Gastrocnemius medialis (tissue), 4 donors: ENCODE measurements around the gene RRP9. TPM values are rescaled to one million over a fixed set of nuclear protein-coding genes. Genes with fewer than 3 reads are reported as not detected.

Experiments used
- ATAC-seq, 2 donors: fragments of 150-250 bp; one replicate each; pipeline ENCODE4 v1.9.1; 2016
- DNase-seq, 2 donors: peaks; one replicate each; pipeline ENCODE4 v3.0.0-alpha.2; 2019
- H3K27ac ChIP-seq, 4 donors: fragments of 200-600 bp; sonication (generic); 1 replicate in 1 of 4; 2 replicates in 3 of 4; pipeline ENCODE4 v1.5.1; 2016 to 2018; ENCODE audit warnings: mild to moderate bottlenecking in 2 of 4, moderate library complexity in 1 of 4
- H3K27me3 ChIP-seq, 3 donors: fragments of 200-600 bp; sonication (generic) in 2 of 3; 1 replicate in 1 of 3; 2 replicates in 2 of 3; pipeline versions ENCODE4 v1.5.1 to v1.6.0; 2016 to 2019; ENCODE audit warnings: mild to moderate bottlenecking in 1 of 3, moderate library complexity in 1 of 3
- H3K36me3 ChIP-seq, 2 donors: fragments of 200-600 bp; sonication (generic) in 1 of 2; one replicate each; pipeline ENCODE4 v1.5.1; 2017 to 2018
- H3K4me1 ChIP-seq, 2 donors: fragments of 200-600 bp; sonication (generic) in 1 of 2; one replicate each; pipeline ENCODE4 v1.5.1; 2016 to 2017; ENCODE audit warnings: mild to moderate bottlenecking in 2 of 2
- H3K4me3 ChIP-seq, 4 donors: fragments of 200-600 bp; sonication (generic) in 3 of 4; 1 replicate in 1 of 4; 2 replicates in 3 of 4; pipeline ENCODE4 v1.5.1; 2016 to 2019; ENCODE audit warnings: mild to moderate bottlenecking in 2 of 4
- H3K9me3 ChIP-seq, 3 donors: fragments of 200-600 bp; sonication (generic) in 2 of 3; 1 replicate in 1 of 3; 2 replicates in 2 of 3; pipeline ENCODE4 v1.5.1; 2016 to 2019
- CTCF ChIP-seq, 5 experiments: fragments of 450-650 bp in 3 of 5; fragments of 200-600 bp in 2 of 5; sonication (generic) in 2 of 5; IDR thresholded peaks in 4 of 5; conservative IDR thresholded peaks in 1 of 5; 1 replicate in 4 of 5; 2 replicates in 1 of 5; pipeline ENCODE4 v1.5.1; 2016 to 2019; ENCODE audit warnings: antibody characterized with exemption in 5 of 5, mild to moderate bottlenecking in 3 of 5, moderate library complexity in 3 of 5
- POLR2A ChIP-seq, 2 donors: fragments of 450-650 bp; IDR thresholded peaks; one replicate each; pipeline ENCODE4 v1.6.1; 2017; ENCODE audit warnings: antibody characterized with exemption in 2 of 2, mild to moderate bottlenecking in 2 of 2, moderate library complexity in 2 of 2
- in situ Hi-C, 4 donors: fragments of 200-750 bp; cut with MboI; loops; one replicate each; pipeline versions ENCODE4 v1.15.0 to v1.8.0; 2017; ENCODE audit warnings: low sequenced_read_pairs in 4 of 4
- intact Hi-C: fragments of 100-400 bp; cut with DNase I; formaldehyde crosslinking; loops from one replicate; pipeline ENCODE4 v1.15.1; 2023; ENCODE audit warnings: low total_unique reads
- total RNA-seq, 4 donors: library from RNA; depleted of rRNA; stranded (reverse); fragments of >200 nt; gene quantifications; one replicate each; pipeline versions ENCODE4 v1.1.0 to v1.2.3, GENCODE V29; 2016

Gene RRP9
- total RNA-seq, 4 donors from 2014 or later = 19.2 to 25.9 (median 24.9) TPM

DNA sequence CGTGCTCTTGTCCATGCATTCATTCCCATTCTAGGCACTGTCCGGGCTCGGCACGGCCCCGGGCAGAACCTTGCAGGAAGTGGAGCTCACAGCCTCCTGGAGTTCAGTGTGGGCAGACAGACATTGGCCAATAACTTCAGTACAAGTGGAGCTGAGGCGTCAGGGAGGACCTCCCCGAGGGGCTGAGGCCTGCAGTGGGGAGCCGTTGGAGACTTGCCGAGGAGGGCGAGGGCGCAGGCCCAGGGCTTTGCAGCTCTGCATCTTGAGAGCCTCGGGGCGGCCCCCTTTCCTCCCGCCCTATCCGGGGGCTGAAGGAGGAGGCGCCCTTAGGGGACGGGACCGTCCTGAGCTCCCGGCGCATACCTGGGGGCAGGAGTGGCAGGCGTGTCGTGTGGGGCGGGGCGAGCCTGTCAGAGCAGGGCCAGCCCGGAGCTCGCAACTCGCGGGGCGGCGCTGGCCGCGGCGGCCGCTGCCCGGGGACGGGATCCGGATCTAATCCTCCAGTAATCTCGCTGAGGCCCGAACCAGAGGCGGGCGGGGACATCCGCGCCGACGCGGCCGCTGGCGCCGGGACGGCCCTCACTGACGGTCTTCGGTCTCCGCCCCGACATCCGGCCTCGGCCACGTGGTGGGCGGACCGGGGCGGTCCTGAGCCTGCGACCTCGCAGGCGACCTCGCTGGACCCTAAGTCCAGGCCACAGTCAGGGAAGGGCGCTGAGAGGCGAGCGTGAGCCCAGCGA lies 41.3 kb upstream of the RRP9 start, which contains the start of gene ACY1:
TSS of gene ACY1 (plus strand) at position 698 of the 740 bp plus-strand sequence. CDS start 530 bp downstream, outside the sequence.
- in situ Hi-C loops = no loop called here
- H3K4me3 ChIP-seq = peak within 1 kb of the TSS; percentile 61 to 75 (median 64)

DNA sequence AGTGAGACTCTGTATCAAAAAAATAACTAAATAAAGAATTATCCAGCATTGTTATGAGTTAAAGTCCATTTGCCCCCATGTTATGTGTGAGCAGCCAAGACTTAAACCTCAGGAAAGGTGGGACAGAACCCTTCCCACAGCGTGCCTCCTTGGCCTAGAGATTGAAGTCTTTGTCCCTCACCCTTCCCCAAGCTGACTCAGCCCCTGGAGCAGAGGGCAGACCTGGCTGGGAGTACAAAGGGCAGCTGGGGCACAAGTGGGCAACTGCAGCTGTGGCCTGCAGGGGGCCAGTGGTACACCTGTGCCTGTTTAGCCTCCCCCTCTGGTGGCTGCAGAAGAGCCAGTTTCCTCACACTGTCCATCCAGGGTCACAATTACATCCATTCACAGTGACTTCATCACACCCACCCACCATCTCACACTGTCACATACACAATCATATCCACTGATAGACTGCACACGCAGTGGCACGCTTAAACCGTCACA lies 40.7 kb upstream of the RRP9 start:
- no peaks in the 10 kb centered on the region for H3K27me3 ChIP-seq
- peak overlapping the region; percentile 86 to 98 (median 94) for H3K27ac ChIP-seq
- no peaks in the 10 kb centered on the region for H3K9me3 ChIP-seq
- H3K36me3 ChIP-seq = no peaks in the 10 kb centered on the region
- DNase-seq = peak in 1 of 2 donors; percentile 66
- intact Hi-C loops = no loop called here
- in situ Hi-C loops = no loop called here
- TF ChIP-seq CTCF (IDR thresholded peaks at IDR 0.05 in 4 of 5, conservative IDR thresholded peaks at IDR 0.05 in 1 of 5) = peak; percentile 37 to 60 (median 47)
- TF ChIP-seq POLR2A (IDR thresholded peaks at IDR 0.05) = no peak
- peak overlapping the region; percentile 61 to 75 (median 64) for H3K4me3 ChIP-seq
- peaks cover 16 to 17% of the 10 kb centered on the region in 2 donors for H3K4me1 ChIP-seq
- peak in 1 of 2 donors; percentile 55 for ATAC-seq

More for the DNA sequence above, 41.3 kb upstream of the RRP9 start, which contains the start of gene ACY1:
- Histone ChIP-seq H3K36me3 (no peaks in the 10 kb centered on the region), H3K9me3 (no peaks in the 10 kb centered on the region), H3K27ac (peak within 1 kb of the TSS; percentile 86 to 98 (median 94)), H3K27me3 (no peaks in the 10 kb centered on the region), H3K4me1 (peaks cover 16 to 17% of the 10 kb centered on the region in 2 donors)
- DNase-seq = peak; percentile 69 to 83
- intact Hi-C loops = no loop called here
- peak; percentile 75 to 78 for TF ChIP-seq POLR2A (IDR thresholded peaks at IDR 0.05)
- no peak for TF ChIP-seq CTCF (IDR thresholded peaks at IDR 0.05 in 4 of 5, conservative IDR thresholded peaks at IDR 0.05 in 1 of 5)
- peak; percentile 85 to 86 for ATAC-seq

- Histone ChIP-seq H3K4me1 (peaks cover 16 to 28% of the 10 kb centered on the region in 2 donors), H3K27me3 (no peaks in the 10 kb centered on the region), H3K27ac (no peak overlapping the region), H3K9me3 (no peaks in the 10 kb centered on the region), H3K36me3 (no peaks in the 10 kb centered on the region), H3K4me3 (no peak overlapping the region)
- no peak for DNase-seq
- in situ Hi-C loops (no loop called here), intact Hi-C loops (no loop called here)
- TF ChIP-seq CTCF (IDR thresholded peaks at IDR 0.05 in 4 of 5, conservative IDR thresholded peaks at IDR 0.05 in 1 of 5) (no peak), POLR2A (IDR thresholded peaks at IDR 0.05) (no peak)
- ATAC-seq = no peak
These were observed 38.5 kb upstream of the RRP9 start for GRCh38 chr3:51980253-51980652.

GRCh38 chr3:51978143-51978502 lies 36.4 kb upstream of the RRP9 start:
- no peak for DNase-seq
- Histone ChIP-seq H3K4me1 (peaks cover 22 to 32% of the 10 kb centered on the region in 2 donors), H3K4me3 (no peak overlapping the region), H3K9me3 (no peaks in the 10 kb centered on the region), H3K27me3 (no peaks in the 10 kb centered on the region), H3K36me3 (no peaks in the 10 kb centered on the region), H3K27ac (no peak overlapping the region)
- no peak for ATAC-seq
- intact Hi-C loops (no loop called here), in situ Hi-C loops (no loop called here)
- TF ChIP-seq POLR2A (IDR thresholded peaks at IDR 0.05) (no peak), CTCF (IDR thresholded peaks at IDR 0.05 in 4 of 5, conservative IDR thresholded peaks at IDR 0.05 in 1 of 5) (no peak)
